NB4 (cell line): ENCODE measurements around the gene ADAMTSL1.

Experiments
- POLR2A ChIP-seq: IDR thresholded peaks from 2 replicates; pipeline ENCODE4 v1.6.1; 2011; ENCODE audit warnings: mild to moderate bottlenecking; ENCODE audit not compliant: insufficient read length; ENCODE audit errors: extremely low read depth
- TF ChIP-seq, protein P1 (sequence below): IDR thresholded peaks from one replicate; pipeline ENCODE4 v1.5.1; 2012; ENCODE audit warnings: low read depth, low read length
- TF ChIP-seq, protein P2 (sequence below): IDR thresholded peaks from 2 replicates; pipeline ENCODE4 v1.6.1; 2011; ENCODE audit warnings: low read depth, low read length

DNA sequence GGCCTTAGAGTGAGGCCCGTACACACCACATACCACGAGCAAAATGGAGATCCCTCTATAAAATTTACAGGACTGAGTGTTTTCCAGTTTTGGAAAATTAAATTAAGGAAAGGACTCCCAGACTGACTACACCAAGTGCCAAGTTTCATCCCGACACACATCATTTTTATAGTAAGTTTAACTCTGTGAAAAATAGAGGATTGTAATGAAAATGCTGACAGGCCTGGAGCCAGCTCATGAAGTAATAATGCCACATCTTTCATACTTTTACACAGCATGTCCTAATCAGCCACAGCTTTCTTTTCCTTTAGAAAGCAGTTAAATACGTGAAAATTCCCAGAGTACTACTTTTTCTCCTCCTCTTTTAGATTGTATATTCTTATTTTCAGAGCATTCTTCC is 389.8 kb downstream of the ADAMTSL1 start:
- TF ChIP-seq, protein P1, sequence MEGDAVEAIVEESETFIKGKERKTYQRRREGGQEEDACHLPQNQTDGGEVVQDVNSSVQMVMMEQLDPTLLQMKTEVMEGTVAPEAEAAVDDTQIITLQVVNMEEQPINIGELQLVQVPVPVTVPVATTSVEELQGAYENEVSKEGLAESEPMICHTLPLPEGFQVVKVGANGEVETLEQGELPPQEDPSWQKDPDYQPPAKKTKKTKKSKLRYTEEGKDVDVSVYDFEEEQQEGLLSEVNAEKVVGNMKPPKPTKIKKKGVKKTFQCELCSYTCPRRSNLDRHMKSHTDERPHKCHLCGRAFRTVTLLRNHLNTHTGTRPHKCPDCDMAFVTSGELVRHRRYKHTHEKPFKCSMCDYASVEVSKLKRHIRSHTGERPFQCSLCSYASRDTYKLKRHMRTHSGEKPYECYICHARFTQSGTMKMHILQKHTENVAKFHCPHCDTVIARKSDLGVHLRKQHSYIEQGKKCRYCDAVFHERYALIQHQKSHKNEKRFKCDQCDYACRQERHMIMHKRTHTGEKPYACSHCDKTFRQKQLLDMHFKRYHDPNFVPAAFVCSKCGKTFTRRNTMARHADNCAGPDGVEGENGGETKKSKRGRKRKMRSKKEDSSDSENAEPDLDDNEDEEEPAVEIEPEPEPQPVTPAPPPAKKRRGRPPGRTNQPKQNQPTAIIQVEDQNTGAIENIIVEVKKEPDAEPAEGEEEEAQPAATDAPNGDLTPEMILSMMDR: no peak
- no peak for TF ChIP-seq POLR2A
- TF ChIP-seq, protein P2, sequence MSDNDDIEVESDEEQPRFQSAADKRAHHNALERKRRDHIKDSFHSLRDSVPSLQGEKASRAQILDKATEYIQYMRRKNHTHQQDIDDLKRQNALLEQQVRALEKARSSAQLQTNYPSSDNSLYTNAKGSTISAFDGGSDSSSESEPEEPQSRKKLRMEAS: no peak
